NCI-H1092 treated with DMSO at 0.1 percent for 48 hours (cell line): Measurements from ENCODE around the gene ANKRD33B.

Source experiments
- DNase-seq: peaks from one replicate; lab custom pipeline; 2025; lab: John Stamatoyannopoulos, UW

The ANKRD33B gene

DNA sequence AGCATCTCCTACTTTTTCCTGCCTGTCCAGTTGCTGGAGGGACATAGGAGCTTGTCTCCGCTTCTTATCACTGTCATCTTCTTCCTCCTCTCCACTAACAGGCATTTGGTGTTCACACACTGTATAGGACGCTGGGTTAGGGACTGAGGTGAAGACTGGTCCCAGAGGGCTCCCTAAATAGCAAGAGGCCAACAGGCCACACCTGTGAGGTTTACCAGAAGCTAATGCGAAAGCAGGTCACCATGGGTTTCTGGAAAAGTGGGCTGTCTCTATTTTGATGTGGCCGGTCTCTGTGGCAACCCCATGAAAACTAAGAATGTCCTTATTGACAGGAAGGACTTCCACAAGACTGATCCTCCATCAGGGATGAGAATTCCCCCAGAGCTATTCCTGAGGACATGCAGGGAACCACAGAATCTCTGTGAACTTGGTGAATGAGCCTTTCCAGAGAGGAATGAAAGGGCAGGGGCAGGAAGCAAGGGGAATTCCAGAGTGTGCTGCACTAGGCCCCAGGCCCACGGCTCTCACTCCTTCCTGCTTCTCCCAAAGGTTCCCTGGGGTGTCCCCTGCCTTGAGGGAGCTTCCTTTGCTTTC is 135.5 kb downstream of the ANKRD33B start:
- no peak for DNase-seq

DNA sequence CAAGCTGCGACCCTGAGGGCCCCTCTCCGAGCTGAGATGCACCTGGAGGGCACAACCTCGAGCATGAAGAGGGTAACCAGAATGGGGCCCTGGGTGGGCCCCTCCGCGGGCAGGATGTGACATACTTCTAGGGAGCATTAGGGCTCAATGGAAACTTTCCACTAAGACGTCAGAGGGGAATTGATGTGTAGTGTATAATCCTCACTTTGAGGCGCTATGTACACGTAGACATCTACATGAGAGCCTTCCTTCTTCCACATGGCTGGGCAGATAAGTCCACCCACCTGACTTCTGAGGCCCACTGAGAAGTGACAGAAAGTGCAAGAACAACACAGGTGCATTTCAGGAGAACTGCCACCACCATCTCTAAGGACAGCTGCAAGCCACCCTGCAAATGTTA is 136.1 kb downstream of the ANKRD33B start:
- no peak for DNase-seq

DNA sequence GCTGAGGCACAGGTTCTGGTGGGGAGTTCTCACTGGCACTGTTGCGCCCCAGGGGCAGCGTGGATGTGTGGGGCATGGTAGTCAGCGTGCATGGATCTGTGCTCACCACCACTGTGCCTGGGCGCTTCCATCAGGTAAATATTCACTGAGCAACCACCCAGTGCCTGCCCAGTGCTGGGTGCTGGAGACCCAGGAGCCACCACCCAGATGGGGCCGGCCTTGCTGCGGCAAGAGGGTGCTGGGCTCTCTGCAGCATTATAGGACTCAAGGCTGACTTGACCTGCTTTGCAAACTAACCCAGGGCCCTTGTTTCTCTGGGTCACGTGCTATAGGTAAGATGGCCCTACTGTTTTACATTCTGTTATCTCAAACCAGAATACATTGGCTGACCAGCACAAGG is 136.6 kb downstream of the ANKRD33B start:
- DNase-seq = no peak

DNA sequence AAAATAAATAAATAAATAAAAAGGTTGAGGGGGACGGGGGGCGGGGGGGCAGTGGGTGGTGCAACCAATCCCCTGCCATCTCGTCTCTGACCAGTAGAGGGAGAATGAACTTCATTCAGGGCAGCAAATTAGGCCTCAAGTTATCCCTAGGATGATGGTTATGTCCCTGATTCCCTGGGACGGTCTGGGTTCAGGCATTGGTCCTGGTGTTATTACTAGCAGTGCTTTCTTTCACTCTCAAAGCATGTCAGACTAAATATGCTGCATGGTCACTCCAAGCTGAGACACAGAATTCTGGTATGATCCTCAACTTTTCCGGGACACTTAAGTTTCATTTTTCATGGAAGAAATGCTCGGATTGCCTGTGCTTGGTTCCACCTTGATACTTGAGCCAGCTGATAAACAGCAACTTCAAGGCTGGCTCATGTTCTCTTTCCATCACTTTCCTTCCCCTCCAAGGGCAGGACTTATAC is 137.7 kb downstream of the ANKRD33B start:
- DNase-seq = peak; percentile 9

DNA sequence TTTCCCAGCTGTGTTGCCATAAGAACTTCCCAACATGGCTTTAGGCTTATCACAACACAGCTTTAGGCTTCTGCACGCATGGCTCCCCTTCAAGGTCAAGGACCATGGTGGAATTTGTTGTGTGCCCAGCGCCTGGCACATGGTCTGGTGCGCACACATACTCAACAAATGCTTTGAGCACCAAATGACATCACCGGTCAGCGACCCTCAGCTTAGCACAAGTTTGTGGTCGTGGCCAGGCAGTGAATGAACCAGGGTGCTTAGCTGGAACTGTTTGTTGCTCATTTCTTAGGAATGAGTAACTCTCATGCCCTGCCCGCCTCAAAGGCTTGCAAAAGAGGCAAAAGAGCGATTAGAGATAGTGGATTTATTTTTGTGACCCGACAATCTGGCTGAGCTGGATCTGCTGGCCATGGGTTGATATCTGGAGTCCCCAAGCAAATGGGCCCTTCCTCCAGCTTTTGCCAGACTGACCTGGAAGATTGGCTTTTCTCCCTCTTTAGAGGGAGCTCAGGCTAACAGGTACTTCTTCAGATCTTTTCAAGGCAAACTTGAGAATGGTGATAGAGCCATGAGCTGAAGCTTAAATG is 138.3 kb downstream of the ANKRD33B start:
- DNase-seq = no peak

DNA sequence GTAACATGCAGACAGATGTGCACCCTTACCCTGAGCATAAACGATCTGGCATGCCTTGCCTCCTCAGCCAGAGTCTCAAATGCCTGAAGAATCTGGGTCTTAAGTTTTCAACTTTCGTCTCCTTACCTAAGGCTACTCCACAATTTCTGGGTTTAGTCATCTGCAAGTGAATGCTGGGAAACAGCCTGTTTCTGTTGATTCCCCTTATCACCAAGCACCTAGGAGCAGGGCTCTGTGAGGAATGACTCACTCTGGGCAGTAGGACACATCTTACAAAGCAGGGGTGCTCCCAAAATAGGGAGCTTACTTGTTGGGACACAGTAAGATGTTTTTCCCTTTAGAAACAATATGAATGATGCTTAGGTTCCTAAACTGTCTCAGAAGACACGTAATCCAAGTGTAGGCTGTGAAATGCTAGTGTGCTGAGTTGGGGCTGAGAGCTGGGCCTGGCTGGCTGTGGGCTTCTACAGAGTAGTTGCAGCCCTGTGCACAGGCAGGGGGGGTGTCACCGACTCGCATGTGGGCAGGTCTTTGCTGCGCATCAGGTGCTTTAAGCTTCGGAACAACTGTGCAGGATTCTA is 139.1 kb downstream of the ANKRD33B start:
- no peak for DNase-seq

DNA sequence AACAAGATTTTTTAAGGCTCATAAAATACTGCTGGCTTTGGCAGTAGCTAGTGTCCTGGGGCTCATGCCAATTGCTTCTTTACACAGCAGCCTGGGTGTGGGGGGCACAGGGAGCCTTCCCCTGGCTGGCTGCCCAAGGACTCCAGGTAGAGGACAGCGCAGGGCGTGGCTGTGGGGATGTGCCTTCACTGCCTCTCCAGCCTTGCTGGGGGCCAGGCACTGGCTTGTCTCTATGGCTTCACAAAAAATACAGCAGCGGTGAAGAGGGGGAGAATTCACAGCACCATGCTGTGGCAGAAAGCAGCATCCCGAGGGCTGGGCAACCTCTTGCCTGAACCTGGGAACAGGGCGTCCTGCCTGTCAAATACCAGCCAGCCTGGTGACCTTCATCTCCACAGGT is 139.8 kb downstream of the ANKRD33B start:
- DNase-seq = peak; percentile 6

DNA sequence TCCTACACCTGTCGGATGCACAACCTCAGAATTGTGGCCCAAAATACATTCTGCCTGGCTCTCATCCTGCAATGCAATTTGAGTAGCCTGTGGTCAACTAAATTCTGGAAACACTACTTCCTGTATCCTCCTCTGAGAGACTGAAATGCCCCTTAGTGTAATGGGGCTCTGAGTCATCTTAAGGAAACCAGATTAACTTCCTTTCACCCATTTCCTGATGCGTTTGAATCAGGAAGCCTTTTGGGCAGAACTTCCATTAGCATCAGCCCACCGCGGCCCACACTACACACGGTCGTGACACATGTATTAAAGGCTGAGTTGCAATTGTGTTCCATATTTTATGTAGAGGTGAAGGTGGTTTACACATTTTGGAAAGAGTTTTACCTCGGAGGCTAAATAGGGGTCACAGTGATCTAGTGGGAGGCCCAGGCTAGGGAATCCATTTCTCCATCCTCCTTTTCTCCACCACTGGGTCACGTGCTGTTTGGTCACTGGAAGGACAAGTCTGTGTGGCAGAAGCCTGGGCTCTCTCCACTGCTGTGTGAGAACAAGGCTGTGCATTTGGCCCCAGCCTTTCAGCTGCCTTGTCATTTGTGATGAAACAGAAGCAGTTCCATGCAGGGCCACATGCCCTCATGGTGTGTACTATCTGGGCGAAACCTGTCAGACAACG is 141.2 kb downstream of the ANKRD33B start:
- DNase-seq = no peak

DNA sequence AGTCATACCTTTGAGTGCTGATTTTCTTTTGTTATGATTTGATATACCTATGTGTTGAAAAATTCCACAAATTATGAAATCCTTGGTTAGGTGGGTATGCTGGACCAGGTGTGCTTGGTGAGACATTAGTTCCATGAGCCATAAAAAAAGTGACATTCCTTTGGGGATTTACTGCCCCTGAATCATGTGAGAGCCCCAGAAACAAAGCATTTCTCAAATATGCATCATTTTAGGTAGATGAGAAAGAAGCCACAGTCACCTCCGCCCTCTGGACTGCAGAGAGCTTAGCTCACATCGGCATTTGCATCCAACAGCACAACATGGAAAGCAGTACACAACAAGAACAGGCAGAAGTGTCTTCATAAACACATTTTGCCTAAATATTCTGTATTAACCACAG is 141.9 kb downstream of the ANKRD33B start:
- DNase-seq = no peak

DNA sequence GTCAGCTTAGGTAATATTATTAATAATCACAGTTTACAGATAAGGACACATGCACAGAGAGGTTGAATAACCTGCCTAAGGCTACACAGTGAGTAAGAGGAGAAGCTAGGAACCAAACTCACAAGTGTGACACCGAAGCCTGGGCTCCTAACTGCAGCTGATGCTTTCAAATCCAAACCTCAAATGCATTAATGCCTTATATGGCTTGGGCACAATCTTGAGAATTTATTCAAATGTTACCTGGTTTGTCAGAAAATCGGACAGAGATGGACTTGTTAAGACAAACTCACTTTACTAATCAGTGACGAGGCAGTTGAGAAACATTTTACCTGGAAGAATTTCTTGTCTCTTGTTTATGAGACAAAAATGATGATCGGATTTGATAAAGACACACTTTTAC is 142.5 kb downstream of the ANKRD33B start:
- DNase-seq = no peak
